ENCODE measurements around the gene TMEM178B. TPM values are rescaled to one million over a fixed set of nuclear protein-coding genes. Genes with fewer than 3 reads are reported as not detected.

Gene TMEM178B
- total RNA-seq, 1 donor from 2014 or later: 49.8 TPM

DNA sequence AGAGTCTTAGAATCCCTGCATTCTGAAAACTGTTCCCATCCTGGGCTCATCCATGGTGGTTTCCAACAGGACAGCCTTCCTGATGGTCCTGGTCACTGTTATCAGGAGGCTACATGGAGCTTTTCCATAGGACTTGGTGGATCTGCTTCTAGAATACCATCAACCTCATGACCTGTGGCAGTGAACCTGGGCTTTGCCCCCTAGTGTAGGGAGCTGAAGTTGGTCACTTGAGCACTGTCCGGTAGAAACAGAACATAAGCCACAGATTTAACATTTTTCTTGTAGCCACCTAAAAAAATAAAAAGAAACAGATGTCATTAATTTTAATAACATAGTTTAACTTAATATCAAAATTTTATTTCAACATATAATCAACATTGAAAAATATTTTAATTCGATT lies 165.8 kb downstream of the TMEM178B start:
- no peak for DNase-seq
- Mint-ChIP-seq H3K27me3 (ENCODE audit: unreplicated experiment) (no peaks in the 10 kb centered on the region), H3K36me3 (ENCODE audit: unreplicated experiment) (no peaks in the 10 kb centered on the region), H3K4me1 (ENCODE audit: low read depth, unreplicated experiment) (peaks cover 6% of the 10 kb centered on the region), H3K9me3 (ENCODE audit: unreplicated experiment) (peaks cover 6% of the 10 kb centered on the region), H3K4me3 (ENCODE audit: unreplicated experiment) (no peak overlapping the region), H3K27ac (ENCODE audit: unreplicated experiment) (no peak overlapping the region)
- TF ChIP-seq, protein P1, sequence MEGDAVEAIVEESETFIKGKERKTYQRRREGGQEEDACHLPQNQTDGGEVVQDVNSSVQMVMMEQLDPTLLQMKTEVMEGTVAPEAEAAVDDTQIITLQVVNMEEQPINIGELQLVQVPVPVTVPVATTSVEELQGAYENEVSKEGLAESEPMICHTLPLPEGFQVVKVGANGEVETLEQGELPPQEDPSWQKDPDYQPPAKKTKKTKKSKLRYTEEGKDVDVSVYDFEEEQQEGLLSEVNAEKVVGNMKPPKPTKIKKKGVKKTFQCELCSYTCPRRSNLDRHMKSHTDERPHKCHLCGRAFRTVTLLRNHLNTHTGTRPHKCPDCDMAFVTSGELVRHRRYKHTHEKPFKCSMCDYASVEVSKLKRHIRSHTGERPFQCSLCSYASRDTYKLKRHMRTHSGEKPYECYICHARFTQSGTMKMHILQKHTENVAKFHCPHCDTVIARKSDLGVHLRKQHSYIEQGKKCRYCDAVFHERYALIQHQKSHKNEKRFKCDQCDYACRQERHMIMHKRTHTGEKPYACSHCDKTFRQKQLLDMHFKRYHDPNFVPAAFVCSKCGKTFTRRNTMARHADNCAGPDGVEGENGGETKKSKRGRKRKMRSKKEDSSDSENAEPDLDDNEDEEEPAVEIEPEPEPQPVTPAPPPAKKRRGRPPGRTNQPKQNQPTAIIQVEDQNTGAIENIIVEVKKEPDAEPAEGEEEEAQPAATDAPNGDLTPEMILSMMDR (IDR thresholded peaks at IDR 0.05; ENCODE audit: partially characterized antibody, unreplicated experiment): no peak

GRCh38 chr7:141242568-141242967 lies 168.7 kb downstream of the TMEM178B start:
- H3K4me3 Mint-ChIP-seq (ENCODE audit: unreplicated experiment): no peak overlapping the region
- H3K27me3 Mint-ChIP-seq (ENCODE audit: unreplicated experiment): peaks cover 2% of the 10 kb centered on the region
- H3K9me3 Mint-ChIP-seq (ENCODE audit: unreplicated experiment): no peaks in the 10 kb centered on the region
- no peak for DNase-seq
- peaks cover 4% of the 10 kb centered on the region for H3K4me1 Mint-ChIP-seq (ENCODE audit: low read depth, unreplicated experiment)
- H3K27ac Mint-ChIP-seq (ENCODE audit: unreplicated experiment): no peak overlapping the region
- TF ChIP-seq, protein P1 (IDR thresholded peaks at IDR 0.05; ENCODE audit: partially characterized antibody, unreplicated experiment): no peak
- no peaks in the 10 kb centered on the region for H3K36me3 Mint-ChIP-seq (ENCODE audit: unreplicated experiment)

- Mint-ChIP-seq H3K36me3 (ENCODE audit: unreplicated experiment) (no peaks in the 10 kb centered on the region), H3K27ac (ENCODE audit: unreplicated experiment) (no peak overlapping the region), H3K9me3 (ENCODE audit: unreplicated experiment) (no peaks in the 10 kb centered on the region), H3K4me3 (ENCODE audit: unreplicated experiment) (no peak overlapping the region), H3K4me1 (ENCODE audit: low read depth, unreplicated experiment) (peaks cover 2% of the 10 kb centered on the region), H3K27me3 (ENCODE audit: unreplicated experiment) (peaks cover 2% of the 10 kb centered on the region)
- DNase-seq: no peak
- TF ChIP-seq, protein P1 (IDR thresholded peaks at IDR 0.05; ENCODE audit: partially characterized antibody, unreplicated experiment): no peak
Observed at GRCh38 chr7:141243368-141243767, 169.5 kb downstream of the TMEM178B start.

DNA sequence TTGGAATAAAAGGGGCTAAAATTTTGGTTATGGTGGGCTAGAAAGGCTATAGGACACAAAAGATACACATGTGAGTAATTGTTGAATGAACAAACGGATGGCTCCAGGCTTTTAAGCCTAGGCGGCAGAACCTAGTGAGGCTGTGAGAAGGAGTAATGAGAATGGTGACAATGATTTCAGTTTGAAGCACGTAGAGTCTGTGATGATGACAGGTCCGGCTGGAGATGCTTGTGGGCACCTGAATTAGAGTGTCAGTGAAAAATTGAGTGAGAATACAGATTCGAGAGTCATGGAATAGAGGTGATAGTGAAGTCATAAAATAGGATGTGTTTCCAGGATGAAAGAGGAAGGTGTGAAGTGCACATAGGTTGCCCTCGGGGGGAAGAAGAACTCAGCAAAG lies 170.6 kb downstream of the TMEM178B start:
- no peak overlapping the region for H3K4me3 Mint-ChIP-seq (ENCODE audit: unreplicated experiment)
- peaks cover 2% of the 10 kb centered on the region for H3K27me3 Mint-ChIP-seq (ENCODE audit: unreplicated experiment)
- no peak overlapping the region for H3K27ac Mint-ChIP-seq (ENCODE audit: unreplicated experiment)
- no peaks in the 10 kb centered on the region for H3K36me3 Mint-ChIP-seq (ENCODE audit: unreplicated experiment)
- H3K9me3 Mint-ChIP-seq (ENCODE audit: unreplicated experiment): no peaks in the 10 kb centered on the region
- TF ChIP-seq, protein P1 (IDR thresholded peaks at IDR 0.05; ENCODE audit: partially characterized antibody, unreplicated experiment): no peak
- DNase-seq: no peak
- H3K4me1 Mint-ChIP-seq (ENCODE audit: low read depth, unreplicated experiment): no peaks in the 10 kb centered on the region

DNA sequence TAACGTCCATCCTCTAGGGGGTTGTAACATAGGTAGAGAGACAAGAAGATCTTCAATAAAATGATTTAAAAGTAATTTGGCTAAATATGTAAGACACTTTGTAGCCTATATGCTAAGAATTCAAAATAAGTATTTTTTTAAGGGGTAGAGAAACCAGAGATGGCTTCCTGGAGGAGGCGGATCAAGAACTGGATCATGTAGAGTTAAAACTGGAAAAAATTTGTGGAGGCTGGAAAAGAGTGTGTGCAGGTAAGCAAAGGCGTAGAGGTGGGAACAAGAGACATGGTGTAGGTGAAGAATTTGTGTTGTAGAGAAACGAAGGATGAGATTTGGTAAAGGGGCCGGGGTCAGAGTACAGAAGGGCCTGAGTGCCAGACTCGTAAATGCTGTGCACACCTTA lies 172.6 kb downstream of the TMEM178B start:
- Mint-ChIP-seq H3K27me3 (ENCODE audit: unreplicated experiment) (peaks cover 2% of the 10 kb centered on the region), H3K36me3 (ENCODE audit: unreplicated experiment) (no peaks in the 10 kb centered on the region), H3K4me3 (ENCODE audit: unreplicated experiment) (no peak overlapping the region), H3K4me1 (ENCODE audit: low read depth, unreplicated experiment) (no peaks in the 10 kb centered on the region), H3K27ac (ENCODE audit: unreplicated experiment) (no peak overlapping the region), H3K9me3 (ENCODE audit: unreplicated experiment) (no peaks in the 10 kb centered on the region)
- TF ChIP-seq, protein P1 (IDR thresholded peaks at IDR 0.05; ENCODE audit: partially characterized antibody, unreplicated experiment): no peak
- DNase-seq: no peak

Data from glutamatergic neuron (in vitro differentiated cells).